Duodenal mucosa (tissue), 2 donors: ENCODE results near the gene CDH20.

Experiments
- H3K27ac ChIP-seq: one replicate; pipeline ENCODE4 v1.7.0; 2013; ENCODE audit warnings: low read depth, low read length
- H3K27me3 ChIP-seq, 2 donors: one replicate each; pipeline ENCODE4 v1.7.0; 2013; ENCODE audit warnings: low read length in 2 of 2, control low read depth in 1 of 2; ENCODE audit not compliant: insufficient read depth in 2 of 2, control insufficient read depth in 1 of 2
- H3K36me3 ChIP-seq, 2 donors: one replicate each; pipeline ENCODE4 v1.7.0; 2013; ENCODE audit warnings: low read length in 2 of 2, control low read depth in 1 of 2; ENCODE audit not compliant: insufficient read depth in 2 of 2, control insufficient read depth in 1 of 2
- H3K4me1 ChIP-seq, 2 donors: one replicate each; pipeline ENCODE4 v1.7.0; 2013; ENCODE audit warnings: low read length in 2 of 2, control low read depth in 1 of 2; ENCODE audit not compliant: insufficient read depth in 2 of 2, control insufficient read depth in 1 of 2
- H3K4me3 ChIP-seq, 2 donors: one replicate each; pipeline ENCODE4 v1.7.0; 2013; ENCODE audit warnings: low read length in 2 of 2, low read depth in 1 of 2
- H3K9ac ChIP-seq, 2 donors: one replicate each; pipeline ENCODE4 v1.7.0; 2013; ENCODE audit warnings: low read length in 2 of 2, low read depth in 1 of 2
- H3K9me3 ChIP-seq, 2 donors: one replicate each; pipeline ENCODE4 v1.7.0; 2013; ENCODE audit warnings: low read length in 2 of 2, control low read depth in 1 of 2; ENCODE audit not compliant: control insufficient read depth in 1 of 2

Gene CDH20

DNA sequence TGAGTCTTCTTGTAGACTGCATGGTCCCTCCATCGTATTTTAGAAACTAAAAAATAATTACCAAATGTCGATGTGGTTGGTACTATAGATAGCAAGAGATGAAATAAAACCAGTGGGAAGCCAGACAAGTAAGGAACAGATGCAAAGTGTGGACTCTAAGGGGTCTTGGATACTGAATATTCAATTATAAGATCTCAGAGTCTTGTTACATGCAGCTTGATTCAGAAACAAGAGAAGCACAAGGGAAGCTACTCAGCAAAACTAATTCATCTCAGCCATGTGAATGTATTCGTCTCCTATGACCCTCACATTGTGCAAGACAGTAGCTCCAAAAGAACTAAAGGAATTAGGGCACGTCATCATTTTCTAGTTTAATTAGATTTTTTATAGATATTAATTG lies 80.9 kb downstream of the CDH20 start:
- no peak overlapping the region for H3K27ac ChIP-seq
- H3K9ac ChIP-seq, result no peak overlapping the region
- no peaks in the 10 kb centered on the region for H3K36me3 ChIP-seq
- H3K27me3 ChIP-seq, result no peaks in the 10 kb centered on the region
- no peak overlapping the region for H3K4me3 ChIP-seq
- no peaks in the 10 kb centered on the region for H3K9me3 ChIP-seq
- H3K4me1 ChIP-seq, result no peaks in the 10 kb centered on the region

DNA sequence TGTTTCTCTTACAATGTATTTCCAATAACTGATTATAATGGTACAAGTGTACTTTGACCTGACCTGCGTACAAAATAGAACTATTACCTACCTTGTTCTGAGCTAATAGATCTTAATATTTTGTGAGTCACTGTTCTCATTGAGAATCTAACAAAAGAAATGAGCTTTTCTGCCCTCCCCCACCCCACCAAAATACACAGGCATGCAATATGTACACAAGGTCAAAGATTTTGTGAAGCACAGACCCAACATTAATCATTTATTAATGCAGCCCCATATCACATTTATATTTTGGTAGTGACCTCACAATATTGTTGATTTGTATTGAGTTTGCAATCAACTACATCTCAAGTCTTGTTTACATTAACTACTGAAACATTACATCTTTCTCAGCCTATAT lies 86.5 kb downstream of the CDH20 start:
- Histone ChIP-seq H3K27me3 (no peaks in the 10 kb centered on the region), H3K9me3 (no peaks in the 10 kb centered on the region), H3K27ac (no peak overlapping the region), H3K36me3 (no peaks in the 10 kb centered on the region), H3K9ac (no peak overlapping the region), H3K4me3 (no peak overlapping the region), H3K4me1 (no peaks in the 10 kb centered on the region)

DNA sequence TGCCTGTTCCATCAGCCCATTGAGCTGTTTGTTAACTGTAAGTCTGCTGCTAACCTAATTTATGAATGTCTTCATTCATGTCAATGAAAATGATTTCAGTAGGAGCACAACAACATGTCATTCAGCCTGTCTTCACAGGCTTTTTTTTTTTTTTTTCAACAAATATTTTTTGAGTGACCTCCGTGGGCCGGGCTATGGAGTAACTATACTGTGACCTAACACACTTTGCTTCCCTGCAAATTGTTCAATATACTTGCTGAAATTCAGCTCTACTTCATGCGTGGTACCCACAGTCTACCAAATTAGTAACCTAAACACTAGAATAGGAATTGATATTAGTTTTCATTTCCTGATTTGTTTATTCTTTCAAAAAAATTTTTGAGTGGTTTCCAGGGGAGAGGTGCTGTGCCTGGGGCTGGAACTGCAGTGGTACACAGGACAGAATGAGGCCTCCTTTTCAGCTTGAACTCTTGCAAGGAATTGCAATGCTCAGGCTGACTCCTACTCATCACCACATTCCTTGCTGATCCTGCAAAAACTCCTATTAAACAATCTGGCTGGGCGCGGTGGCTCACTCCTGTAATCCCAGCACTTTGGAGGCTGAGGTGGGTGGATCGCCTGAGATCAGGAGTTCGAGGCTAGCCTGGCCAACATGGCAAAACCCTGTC lies 87.1 kb downstream of the CDH20 start:
- Histone ChIP-seq H3K27me3 (no peaks in the 10 kb centered on the region), H3K36me3 (no peaks in the 10 kb centered on the region), H3K9ac (no peak overlapping the region), H3K4me1 (no peaks in the 10 kb centered on the region), H3K4me3 (no peak overlapping the region), H3K9me3 (no peaks in the 10 kb centered on the region), H3K27ac (no peak overlapping the region)

DNA sequence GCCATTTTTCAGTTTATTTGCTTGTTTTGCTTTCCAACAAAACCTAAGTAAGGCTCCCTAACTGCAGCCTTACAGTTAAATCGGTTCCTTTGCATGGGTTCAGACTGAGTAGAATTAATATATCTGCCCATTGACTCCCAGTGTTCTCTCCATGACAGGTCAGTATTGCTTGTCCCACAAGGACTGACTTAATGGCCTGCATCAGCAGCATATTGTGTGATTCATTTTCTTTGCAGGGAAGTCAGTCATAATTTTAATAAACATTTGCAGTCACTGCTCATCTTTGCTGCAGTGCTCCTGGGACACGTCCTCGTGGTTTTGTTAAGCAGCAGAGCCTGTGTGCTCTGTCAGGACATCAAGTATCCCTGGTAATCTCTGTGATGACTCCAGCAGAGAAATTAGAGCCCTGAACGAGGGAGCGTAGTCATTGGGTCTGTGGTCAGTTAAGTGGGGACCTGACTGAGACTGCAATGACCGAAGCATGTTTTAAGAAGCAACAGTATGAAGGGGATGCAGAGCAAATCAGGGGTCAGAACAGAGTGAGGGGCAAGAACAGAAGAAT lies 93.3 kb downstream of the CDH20 start:
- Histone ChIP-seq H3K27me3 (no peaks in the 10 kb centered on the region), H3K9ac (no peak overlapping the region), H3K4me3 (no peak overlapping the region), H3K36me3 (no peaks in the 10 kb centered on the region), H3K27ac (no peak overlapping the region), H3K9me3 (no peaks in the 10 kb centered on the region), H3K4me1 (no peaks in the 10 kb centered on the region)

DNA sequence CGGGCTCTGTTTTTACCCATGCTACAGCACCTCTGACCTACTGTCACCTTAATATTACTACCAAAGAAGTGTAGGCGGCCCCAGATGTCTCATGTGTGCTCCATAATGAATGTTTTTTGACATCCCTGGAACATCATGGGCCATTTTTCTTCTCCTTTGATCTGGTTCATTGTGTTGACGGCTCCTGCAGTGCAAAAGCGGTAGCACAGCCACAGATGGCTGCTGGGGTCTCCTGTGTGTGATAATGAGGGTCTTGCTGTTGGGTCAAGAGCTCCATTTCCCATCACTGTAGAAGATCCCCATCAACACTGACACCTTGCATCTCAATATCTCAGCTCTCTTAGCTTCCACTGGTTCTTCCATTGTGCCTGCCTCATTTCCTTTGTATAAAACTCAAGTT lies 95.0 kb downstream of the CDH20 start:
- Histone ChIP-seq H3K4me3 (no peak overlapping the region), H3K9me3 (no peaks in the 10 kb centered on the region), H3K4me1 (no peaks in the 10 kb centered on the region), H3K36me3 (no peaks in the 10 kb centered on the region), H3K9ac (no peak overlapping the region), H3K27ac (no peak overlapping the region), H3K27me3 (no peaks in the 10 kb centered on the region)

DNA sequence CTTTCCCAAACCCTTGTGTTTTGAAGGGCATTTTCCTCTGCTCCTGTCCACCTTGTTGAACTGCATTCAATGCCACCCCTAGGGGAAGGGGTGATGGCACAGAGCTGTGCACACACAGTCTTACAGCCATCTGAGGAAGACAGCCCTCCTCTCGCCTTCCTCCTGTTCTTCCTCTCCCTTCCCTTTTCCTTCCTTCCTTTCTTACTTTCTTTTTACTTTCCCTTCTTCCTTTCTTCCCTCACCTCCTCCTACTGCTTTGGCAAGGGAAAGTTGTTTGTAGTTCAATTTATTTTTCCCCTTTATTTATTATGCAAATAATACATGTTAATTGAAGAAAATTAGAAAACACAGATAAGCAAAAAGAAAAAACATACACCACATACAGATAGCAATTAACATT lies 99.4 kb downstream of the CDH20 start:
- H3K27ac ChIP-seq, result no peak overlapping the region
- no peak overlapping the region for H3K4me3 ChIP-seq
- H3K27me3 ChIP-seq, result no peaks in the 10 kb centered on the region
- no peaks in the 10 kb centered on the region for H3K4me1 ChIP-seq
- no peaks in the 10 kb centered on the region for H3K9me3 ChIP-seq
- no peak overlapping the region for H3K9ac ChIP-seq
- H3K36me3 ChIP-seq, result no peaks in the 10 kb centered on the region

DNA sequence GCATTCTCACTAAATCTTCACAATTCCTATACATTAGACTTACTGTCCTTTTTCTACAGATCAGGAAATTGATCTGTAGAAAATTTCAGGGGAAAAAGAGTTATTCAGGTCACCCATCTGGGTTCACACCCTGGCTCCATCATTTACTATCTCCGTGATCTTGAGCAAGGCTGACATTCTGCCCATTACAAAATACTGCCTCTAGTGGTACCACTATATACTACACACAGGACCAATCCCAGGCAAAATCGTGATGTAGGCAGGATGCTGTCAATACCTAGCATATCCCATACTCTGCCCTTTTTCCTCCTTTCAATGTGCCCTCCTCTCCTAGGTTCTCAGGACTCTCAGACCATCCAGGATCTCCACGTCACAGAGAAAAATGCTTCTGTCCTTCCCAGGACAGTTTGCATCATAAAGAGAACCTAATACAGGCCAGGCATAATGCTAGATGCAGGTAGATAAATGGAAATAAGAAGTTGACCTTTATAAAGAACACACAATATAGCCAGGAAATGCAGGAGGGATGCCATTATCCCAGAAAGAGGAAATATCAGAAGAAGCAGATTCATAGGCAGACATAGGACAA lies 101.9 kb downstream of the CDH20 start:
- Histone ChIP-seq H3K9ac (no peak overlapping the region), H3K27me3 (no peaks in the 10 kb centered on the region), H3K4me1 (no peaks in the 10 kb centered on the region), H3K36me3 (no peaks in the 10 kb centered on the region), H3K4me3 (no peak overlapping the region), H3K9me3 (no peaks in the 10 kb centered on the region), H3K27ac (no peak overlapping the region)

DNA sequence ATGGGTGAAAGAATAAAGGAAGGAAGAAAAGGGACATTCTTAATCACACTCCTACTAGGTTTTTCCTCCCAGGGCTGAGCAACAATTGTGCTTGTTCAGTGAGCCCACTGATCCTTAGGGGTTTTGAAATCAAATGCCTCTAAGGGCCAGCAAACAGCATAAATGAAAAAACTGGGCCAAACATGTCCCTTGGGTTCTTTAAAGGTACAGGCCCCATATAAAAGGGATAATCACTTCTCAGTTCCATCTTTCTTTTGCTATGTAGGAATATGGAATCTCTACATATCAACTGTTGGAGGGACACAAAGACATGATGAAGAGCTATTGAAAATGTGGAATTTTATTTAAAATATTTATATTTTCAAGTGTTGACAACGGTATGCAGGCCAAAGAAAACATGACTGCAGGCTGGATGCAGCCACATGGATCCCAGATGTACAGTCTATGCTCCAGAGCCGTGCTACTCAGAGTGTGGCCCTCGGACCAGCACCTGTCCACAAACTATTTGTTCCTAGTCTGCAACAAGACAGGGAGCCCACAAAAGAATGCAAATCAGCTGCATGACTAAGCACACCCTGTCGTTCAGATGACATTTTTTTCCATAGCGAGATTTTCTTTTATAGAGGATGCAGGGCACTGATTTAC lies 110.0 kb downstream of the CDH20 start:
- no peaks in the 10 kb centered on the region for H3K27me3 ChIP-seq
- no peak overlapping the region for H3K27ac ChIP-seq
- no peaks in the 10 kb centered on the region for H3K9me3 ChIP-seq
- H3K4me1 ChIP-seq, result no peaks in the 10 kb centered on the region
- H3K4me3 ChIP-seq, result no peak overlapping the region
- no peaks in the 10 kb centered on the region for H3K36me3 ChIP-seq
- no peak overlapping the region for H3K9ac ChIP-seq

DNA sequence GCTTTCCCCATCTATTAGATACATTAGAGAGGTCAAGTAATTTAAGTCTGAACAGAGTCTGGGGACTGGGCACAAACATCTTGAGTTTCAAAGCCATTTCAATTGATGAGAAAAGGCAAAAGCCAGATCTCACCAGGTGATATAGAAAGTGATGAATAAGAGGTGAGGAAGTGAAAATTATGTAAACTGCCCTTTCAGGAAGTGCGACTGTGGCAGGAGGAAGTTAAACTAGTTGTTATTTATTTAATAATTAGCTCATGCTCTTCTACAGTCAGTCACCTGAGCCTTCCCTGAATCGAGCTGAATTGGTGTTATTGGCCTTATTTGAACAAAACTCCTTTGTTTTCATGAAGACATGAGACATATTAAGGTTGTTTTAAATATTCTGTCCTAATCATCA lies 115.1 kb downstream of the CDH20 start:
- no peaks in the 10 kb centered on the region for H3K9me3 ChIP-seq
- H3K36me3 ChIP-seq, result no peaks in the 10 kb centered on the region
- no peak overlapping the region for H3K27ac ChIP-seq
- H3K4me3 ChIP-seq, result no peak overlapping the region
- H3K27me3 ChIP-seq, result no peaks in the 10 kb centered on the region
- H3K9ac ChIP-seq, result no peak overlapping the region
- no peaks in the 10 kb centered on the region for H3K4me1 ChIP-seq

DNA sequence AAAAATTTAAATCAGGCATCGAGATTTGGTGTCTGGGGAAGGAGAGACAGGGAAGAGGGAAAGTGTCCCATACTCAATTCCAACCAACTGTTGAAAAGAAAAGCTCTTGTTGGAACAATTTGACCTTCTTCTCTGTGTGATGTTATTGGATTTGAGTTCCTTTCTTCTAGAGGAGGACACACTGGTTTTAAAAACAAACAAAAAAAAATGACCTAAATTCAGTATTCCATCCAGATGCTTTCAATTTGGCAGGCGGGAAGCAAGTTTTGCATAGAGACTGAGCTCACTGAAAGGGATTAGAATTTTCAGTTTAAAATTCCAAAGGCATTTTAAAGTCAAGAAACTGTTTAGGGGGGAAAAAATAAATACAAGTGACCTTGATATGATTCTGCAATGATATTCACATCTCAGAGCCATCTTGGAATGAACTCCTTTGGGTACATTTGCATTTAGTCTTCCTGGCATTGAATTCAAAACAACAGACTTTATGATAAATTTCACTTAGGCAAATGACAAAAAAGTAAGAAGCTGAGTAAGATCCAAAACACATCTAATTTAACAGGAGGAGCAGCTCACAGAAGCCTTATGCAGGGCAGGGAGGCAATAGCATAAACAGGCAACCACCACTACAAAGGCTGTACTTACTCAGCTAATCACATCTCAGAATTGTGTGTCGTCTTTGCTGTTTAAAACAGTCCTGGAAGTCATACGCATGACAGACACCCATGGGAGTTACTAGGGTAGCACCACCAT lies 126.8 kb downstream of the CDH20 start:
- H3K27ac ChIP-seq, result no peak overlapping the region

More for the DNA sequence above, 126.8 kb downstream of the CDH20 start:
- Histone ChIP-seq H3K36me3 (no peaks in the 10 kb centered on the region), H3K4me3 (no peak overlapping the region), H3K9me3 (no peaks in the 10 kb centered on the region), H3K4me1 (no peaks in the 10 kb centered on the region), H3K27me3 (no peaks in the 10 kb centered on the region), H3K9ac (no peak overlapping the region)
